Transverse colon (tissue), 4 donors: Measurements from ENCODE around the gene HS2ST1. TPM values are rescaled to one million over a fixed set of nuclear protein-coding genes. Genes with fewer than 3 reads are reported as not detected.

Source experiments
- DNase-seq: peaks from one replicate; pipeline ENCODE4 v3.0.0-alpha.2; 2019
- H3K27ac ChIP-seq, 4 donors: fragments of 200-600 bp; sonication (generic); 2 replicates each; pipeline ENCODE4 v1.5.1; 2016 to 2018; ENCODE audit warnings: inconsistent platforms in 4 of 4
- H3K27me3 ChIP-seq: fragments of 200-600 bp; sonication (generic); 2 replicates; pipeline ENCODE4 v1.5.1; 2017; ENCODE audit warnings: inconsistent platforms
- H3K36me3 ChIP-seq, 4 donors: fragments of 200-600 bp; sonication (generic); 2 replicates each; pipeline ENCODE4 v1.5.1; 2017 to 2019; ENCODE audit warnings: inconsistent platforms in 4 of 4
- H3K4me1 ChIP-seq, 4 donors: fragments of 200-600 bp; sonication (generic); 2 replicates each; pipeline ENCODE4 v1.5.1; 2017 to 2020; ENCODE audit warnings: inconsistent platforms in 4 of 4
- H3K4me3 ChIP-seq, 4 donors: fragments of 200-600 bp; sonication (generic); 1 replicate in 1 of 4; 2 replicates in 3 of 4; pipeline versions ENCODE4 v1.5.1 to v1.6.1; 2017 to 2019; ENCODE audit warnings: inconsistent platforms in 4 of 4
- H3K9me3 ChIP-seq, 2 donors: fragments of 200-600 bp; sonication (generic); 2 replicates each; pipeline ENCODE4 v1.5.1; 2017 to 2019; ENCODE audit warnings: inconsistent platforms in 2 of 2
- CTCF ChIP-seq, 5 experiments: fragments of 200-600 bp in 3 of 5; fragments of 450-650 bp in 2 of 5; sonication (generic) in 3 of 5; IDR thresholded peaks; 1 replicate in 2 of 5; 2 replicates in 3 of 5; pipeline ENCODE4 v1.5.1; 2016 to 2017; ENCODE audit warnings: antibody characterized with exemption in 5 of 5, inconsistent platforms in 3 of 5, mild to moderate bottlenecking in 2 of 5, moderate library complexity in 1 of 5
- EP300 ChIP-seq: sonication (generic); formaldehyde crosslinking; IDR thresholded peaks from one replicate; pipeline ENCODE4 v1.6.1; 2017; ENCODE audit warnings: antibody characterized with exemption, low read depth
- POLR2A ChIP-seq: fragments of 450-650 bp; IDR thresholded peaks from one replicate; pipeline ENCODE4 v1.6.1; 2016; ENCODE audit warnings: antibody characterized with exemption, mild to moderate bottlenecking, moderate library complexity
- POLR2AphosphoS5 ChIP-seq, 3 donors: sonication (generic); formaldehyde crosslinking; IDR thresholded peaks; one replicate each; pipeline ENCODE4 v1.6.1; 2016; ENCODE audit warnings: antibody characterized with exemption in 3 of 3
- WGBS, 2 donors: methylation state at CpG; one replicate each; pipeline ENCODE4 v1.1.5; 2018; ENCODE audit warnings: low coverage in 1 of 2; 5-methylcytosine and 5-hydroxymethylcytosine counted together
- in situ Hi-C, 4 donors: fragments of 200-750 bp; cut with MboI; loops; one replicate each; pipeline versions ENCODE4 v1.15.0 to v1.15.1; 2017; ENCODE audit warnings: low sequenced_read_pairs in 3 of 4, low pct_ligation_motif_present in 1 of 4, low pct_unique_long_range_greater_than_20kb in 1 of 4
- intact Hi-C: fragments of 100-400 bp; cut with DNase I; formaldehyde crosslinking; loops from one replicate; pipeline ENCODE4 v1.15.1; 2023; ENCODE audit warnings: low total_unique reads
- total RNA-seq, 4 donors: library from RNA; depleted of rRNA; stranded (reverse); fragments of >200 nt; gene quantifications; one replicate each; pipeline ENCODE4 v1.1.0, GENCODE V29; 2016

Gene HS2ST1
- total RNA-seq, 4 donors from 2014 or later = 1.9 to 17.1 (median 9.9) TPM

GRCh38 chr1:86924324-86924960 lies 10.0 kb downstream of the HS2ST1 start:
- Histone ChIP-seq H3K4me1 (peaks cover 4 to 32% (median 13%) of the 10 kb centered on the region in 4 donors), H3K4me3 (no peak overlapping the region), H3K27me3 (no peaks in the 10 kb centered on the region), H3K36me3 (no peaks in the 10 kb centered on the region), H3K27ac (no peak overlapping the region), H3K9me3 (peaks cover 11 to 17% of the 10 kb centered on the region in 2 donors)
- TF ChIP-seq POLR2A (no peak), EP300 (no peak), POLR2AphosphoS5 (IDR thresholded peaks at IDR 0.05) (no peak), CTCF (IDR thresholded peaks at IDR 0.05) (no peak)
- 98 to 100% methylated on average over 2 to 8 of the region's 8 CpGs for WGBS, 2 donors
- no peak for DNase-seq
- intact Hi-C loops = no loop called here
- in situ Hi-C loops = loop anchor here in 1 of 4 donors (25.0 kb wide), 1 partner anchor 212 kb away; the partner anchor contains the start of gene SH3GLB1

GRCh38 chr1:86925742-86926141 lies 11.3 kb downstream of the HS2ST1 start:
- peaks cover 11 to 17% of the 10 kb centered on the region in 2 donors for H3K9me3 ChIP-seq
- intact Hi-C loops = no loop called here
- peaks cover 4 to 32% (median 13%) of the 10 kb centered on the region in 4 donors for H3K4me1 ChIP-seq
- WGBS, 2 donors = 89 to 100% methylated on average over 1 of the region's 1 CpG
- H3K36me3 ChIP-seq = no peaks in the 10 kb centered on the region
- H3K27me3 ChIP-seq = no peaks in the 10 kb centered on the region
- no peak for DNase-seq
- no peak for TF ChIP-seq EP300
- TF ChIP-seq POLR2AphosphoS5 (IDR thresholded peaks at IDR 0.05) = no peak
- no peak for TF ChIP-seq CTCF (IDR thresholded peaks at IDR 0.05)
- TF ChIP-seq POLR2A = no peak
- no peak overlapping the region for H3K4me3 ChIP-seq
- in situ Hi-C loops = no loop called here
- H3K27ac ChIP-seq = no peak overlapping the region

GRCh38 chr1:86926883-86927282 lies 12.4 kb downstream of the HS2ST1 start:
- intact Hi-C loops (no loop called here), in situ Hi-C loops (no loop called here)
- WGBS, 2 donors = 100% methylated on average over 1 of the region's 1 CpG

GRCh38 chr1:86928819-86929218 lies 14.4 kb downstream of the HS2ST1 start:
- Histone ChIP-seq H3K36me3 (no peaks in the 10 kb centered on the region), H3K27ac (no peak overlapping the region), H3K27me3 (no peaks in the 10 kb centered on the region), H3K4me1 (peaks cover 4 to 32% (median 13%) of the 10 kb centered on the region in 4 donors), H3K4me3 (no peak overlapping the region), H3K9me3 (peaks cover 0 to 11% of the 10 kb centered on the region in 2 donors)
- in situ Hi-C loops = no loop called here
- TF ChIP-seq POLR2A = no peak
- no peak for TF ChIP-seq EP300
- no peak for TF ChIP-seq CTCF (IDR thresholded peaks at IDR 0.05)
- TF ChIP-seq POLR2AphosphoS5 (IDR thresholded peaks at IDR 0.05) = no peak
- intact Hi-C loops = no loop called here
- 42 to 50% methylated on average over 1 of the region's 1 CpG for WGBS, 2 donors
- no peak for DNase-seq

More at GRCh38 chr1:86926883-86927282, 12.4 kb downstream of the HS2ST1 start:
- Histone ChIP-seq H3K4me1 (peaks cover 4 to 32% (median 13%) of the 10 kb centered on the region in 4 donors), H3K4me3 (no peak overlapping the region), H3K9me3 (peaks cover 11 to 17% of the 10 kb centered on the region in 2 donors), H3K36me3 (no peaks in the 10 kb centered on the region), H3K27me3 (no peaks in the 10 kb centered on the region), H3K27ac (no peak overlapping the region)
- no peak for DNase-seq
- TF ChIP-seq POLR2A = no peak
- TF ChIP-seq POLR2AphosphoS5 (IDR thresholded peaks at IDR 0.05) = no peak
- TF ChIP-seq EP300 = no peak
- TF ChIP-seq CTCF (IDR thresholded peaks at IDR 0.05) = no peak
